SK-N-DZ (cell line): Measurements from ENCODE around the gene LIX1. TPM values are rescaled to one million over a fixed set of nuclear protein-coding genes. Genes with fewer than 3 reads are reported as not detected.
"Not testable (repeated sequence)": the region's sequence is repeated elsewhere in the genome, so short reads cannot be mapped to it uniquely, and the experiment has no call there.

Experiments used
- DNase-seq: peaks from one replicate; pipeline ENCODE4 v3.0.0-alpha.2; 2015; ENCODE audit warnings: low spot score
- polyA plus RNA-seq, 2 experiments: library from polyadenylated mRNA; depleted of rRNA; stranded (reverse); fragments of >200 nt; gene quantifications; 2 replicates each; pipeline ENCODE4 v1.2.3, GENCODE V29; 2014

LIX1 gene
- 3.5 and 3.8 TPM in 2 replicates for polyA plus RNA-seq (2014; cell fraction: cytosol; rRNA removed)
- 1.8 and 2.9 TPM in 2 replicates for polyA plus RNA-seq (2014; cell fraction: nucleus; rRNA removed)

DNA sequence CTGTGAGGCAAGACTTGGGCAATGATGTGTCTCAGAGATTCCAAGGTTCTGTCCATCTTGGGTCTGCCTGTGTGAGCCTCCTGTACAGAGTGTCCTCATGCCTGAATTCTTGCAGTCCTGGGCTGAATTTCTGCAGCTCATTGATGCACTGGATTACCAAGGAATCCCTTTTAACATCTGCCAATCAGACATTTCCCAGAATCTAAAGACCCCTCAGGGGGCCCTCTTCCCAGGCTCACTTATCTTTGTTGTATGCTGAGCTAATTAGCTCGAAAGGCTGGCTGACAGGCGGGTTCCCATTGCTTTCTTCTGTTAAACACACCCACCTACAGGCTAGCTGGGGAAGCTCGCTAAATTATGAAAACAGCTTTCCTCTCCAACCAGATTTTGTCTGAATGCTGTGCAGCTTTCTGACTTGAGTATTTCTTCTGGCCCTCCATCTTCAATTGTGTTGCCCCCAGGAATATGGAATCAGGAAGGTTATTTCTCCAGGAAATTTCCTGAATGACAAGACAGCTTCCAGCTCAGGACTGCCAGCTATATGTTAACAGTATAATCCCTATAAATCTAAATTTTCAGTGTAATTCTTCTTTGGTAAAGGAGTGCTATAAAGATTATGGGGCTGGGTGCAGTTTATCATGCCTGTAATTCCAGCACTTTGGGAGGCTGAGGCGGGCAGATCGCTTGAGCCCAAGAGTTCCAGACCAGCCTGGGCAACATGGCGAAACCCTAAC, at the start of gene LIX1:
LIX1 (minus strand) TSS at position 91 of the 734 bp plus-strand sequence; CDS start at position 56, 35 bp downstream.
- DNase-seq, result peak; percentile 92

DNA sequence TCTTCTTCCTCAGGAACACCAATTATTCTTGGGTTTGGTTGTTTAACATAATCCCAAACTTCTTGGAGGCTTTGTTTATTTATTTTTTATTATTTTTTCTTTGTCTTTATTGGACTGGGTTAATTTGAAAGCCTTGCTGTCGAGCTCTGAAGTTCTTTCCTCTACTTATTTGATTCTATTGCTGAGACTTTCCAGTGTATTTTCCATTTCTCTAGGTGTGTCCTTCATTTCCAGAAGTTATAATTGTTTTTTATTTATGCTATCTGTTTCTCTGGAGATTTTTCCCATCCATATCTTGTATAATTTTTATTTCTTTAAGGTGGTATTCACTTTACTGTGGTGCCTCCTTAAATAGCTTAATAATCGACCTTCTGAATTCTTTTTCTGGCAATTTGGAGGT, 49.5 kb upstream of the LIX1 start:
- no peak for DNase-seq

DNA sequence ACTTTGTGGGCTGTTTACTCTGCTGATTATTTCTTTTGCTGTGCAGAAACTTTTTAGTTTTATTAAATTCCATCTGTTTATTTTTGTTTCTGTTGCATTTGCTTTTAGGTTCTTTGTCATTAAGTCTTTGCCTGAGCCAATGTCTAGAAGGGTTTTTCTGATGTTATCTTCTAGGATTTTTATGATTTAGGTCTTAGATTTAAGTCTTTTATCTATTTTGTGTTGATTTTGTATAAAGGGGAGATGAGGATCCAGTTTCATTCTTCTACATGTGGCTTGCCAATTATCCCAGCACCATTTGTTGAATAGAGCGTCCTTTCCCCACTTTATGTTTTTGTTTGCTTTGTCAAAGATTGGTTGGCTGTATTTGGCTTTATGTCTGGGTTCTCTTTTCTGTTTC, 47.1 kb upstream of the LIX1 start:
- DNase-seq, result not testable (repeated sequence)

DNA sequence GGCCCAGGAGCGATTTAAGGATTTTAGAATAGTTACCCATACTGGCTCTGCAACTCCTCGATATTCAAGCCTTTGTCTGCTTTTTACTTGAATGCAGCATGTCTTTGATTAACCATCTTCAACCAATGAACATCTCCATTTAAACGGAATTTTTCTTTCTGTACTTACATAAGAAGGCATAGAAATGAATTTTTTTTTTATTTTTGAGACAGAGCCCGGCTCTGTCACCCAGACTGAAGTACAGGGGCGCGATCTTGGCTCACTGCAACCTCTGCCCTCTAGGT, 41.5 kb upstream of the LIX1 start:
- no peak for DNase-seq

DNA sequence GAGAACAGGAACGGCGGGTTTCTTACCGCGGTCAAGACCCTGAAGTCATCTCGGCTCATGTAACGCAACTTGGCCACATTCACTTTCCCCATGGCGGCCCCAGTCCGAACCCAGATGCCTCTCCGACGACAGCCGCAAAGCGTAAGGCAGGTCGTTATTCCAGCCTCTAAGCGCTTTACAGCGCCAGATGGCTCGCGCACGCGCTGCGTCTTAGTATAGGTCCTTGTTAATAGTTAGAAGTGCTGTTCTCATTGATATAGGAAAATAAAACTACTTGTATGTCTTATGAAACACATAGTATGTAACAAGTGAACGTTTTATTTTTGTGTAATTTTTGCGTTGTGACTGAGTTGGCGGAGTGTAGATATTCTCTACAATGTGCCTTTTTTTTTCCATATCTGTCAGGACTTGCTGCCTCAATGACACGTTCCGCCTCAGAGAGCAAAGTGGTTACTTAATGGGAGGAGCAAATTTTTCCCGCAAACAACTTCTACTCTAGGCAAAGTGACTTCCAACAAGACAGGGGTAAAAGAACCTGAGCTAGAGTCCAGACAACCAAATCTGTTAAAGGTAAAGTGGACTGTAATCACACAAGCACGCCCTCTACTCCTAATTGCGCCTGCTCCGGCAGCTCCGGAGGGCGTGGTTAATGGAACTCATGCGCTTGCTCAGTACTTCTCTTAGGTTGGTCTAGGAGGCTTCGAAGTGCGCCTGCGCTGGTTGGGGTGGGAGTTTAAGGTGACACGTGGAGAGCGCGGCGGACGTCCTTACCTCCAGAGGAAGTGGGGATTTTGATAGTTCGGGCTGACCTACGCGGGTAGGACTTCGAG, 40.9 kb upstream of the LIX1 start, which contains the start of gene RIOK2:
RIOK2 (minus strand) TSS at position 148 of the 830 bp plus-strand sequence; CDS start at position 92, 56 bp downstream.
- peak; percentile 99 for DNase-seq

DNA sequence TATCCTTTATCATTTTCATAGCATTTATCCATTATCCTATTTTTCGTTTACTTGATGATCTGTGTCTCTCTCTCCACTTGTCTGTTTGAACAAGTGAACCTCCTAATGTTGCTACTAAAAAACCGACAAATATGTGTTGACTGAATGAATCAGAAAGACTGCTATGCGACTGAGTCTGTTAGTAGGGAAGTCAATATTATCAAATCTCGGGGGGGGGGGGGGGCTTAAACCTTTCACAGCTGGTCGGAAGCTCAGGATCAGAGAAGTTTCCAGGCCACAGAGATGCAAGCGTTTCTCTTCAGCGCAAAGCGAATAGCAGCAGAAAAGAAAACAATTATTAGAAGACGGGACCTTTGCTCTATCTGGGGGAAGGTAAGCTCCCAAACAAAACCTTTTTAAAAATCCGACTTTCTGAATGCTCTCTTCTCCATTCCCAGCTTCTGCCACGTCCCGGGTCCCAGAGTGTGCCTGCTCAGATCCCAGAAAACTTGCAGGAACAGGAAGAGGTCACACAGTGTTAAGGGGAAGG, 40.2 kb upstream of the LIX1 start:
- DNase-seq, result no peak

DNA sequence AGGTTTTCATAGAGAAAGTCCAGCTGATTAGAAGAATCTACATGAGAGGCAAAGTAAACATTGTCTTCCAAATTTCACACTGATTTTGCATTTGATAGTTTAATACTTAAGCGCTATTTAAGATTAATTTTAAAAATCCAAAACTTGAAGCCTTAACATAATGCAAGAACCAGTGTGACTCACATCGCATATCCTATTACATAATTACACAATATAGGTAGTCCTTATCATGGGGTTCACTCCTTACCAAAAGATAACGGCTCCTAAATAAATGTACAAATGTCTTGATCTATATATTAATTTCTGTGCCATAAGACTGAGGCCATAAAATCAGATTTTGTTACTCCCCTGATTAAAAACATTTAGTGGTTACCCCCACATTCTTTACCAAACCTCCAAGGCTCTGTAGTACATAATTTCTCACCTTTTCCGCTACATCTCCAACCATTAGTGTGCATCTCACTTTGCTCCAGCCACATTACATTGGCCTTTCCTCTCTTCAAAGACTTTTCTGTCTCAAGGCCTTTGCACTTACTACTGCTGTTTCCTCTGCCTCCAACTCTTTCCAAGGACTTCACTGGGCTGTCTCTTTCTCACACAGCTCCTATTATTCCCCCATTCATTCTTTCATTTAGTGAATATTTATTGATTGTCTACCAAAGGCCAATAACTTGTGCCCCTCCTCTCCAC, 39.6 kb upstream of the LIX1 start:
- DNase-seq, result no peak

DNA sequence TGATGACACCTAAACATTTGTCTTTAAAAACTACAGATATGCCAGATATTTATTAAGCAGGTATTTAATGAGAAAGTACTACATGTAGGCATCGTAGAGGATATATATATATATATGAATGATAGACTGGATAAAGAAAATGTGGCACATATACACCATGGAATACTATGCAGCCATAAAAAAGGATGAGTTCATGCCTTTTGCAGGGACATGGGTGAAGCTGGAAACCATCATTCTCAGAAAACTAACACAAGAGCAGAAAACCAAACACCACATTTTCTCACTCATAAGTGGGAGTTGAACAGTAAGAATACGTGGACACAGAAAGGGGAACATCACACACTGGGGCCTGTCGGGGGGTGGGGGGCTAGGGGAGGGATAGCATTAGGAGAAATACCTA, 37.0 kb upstream of the LIX1 start:
- not testable (repeated sequence) for DNase-seq

DNA sequence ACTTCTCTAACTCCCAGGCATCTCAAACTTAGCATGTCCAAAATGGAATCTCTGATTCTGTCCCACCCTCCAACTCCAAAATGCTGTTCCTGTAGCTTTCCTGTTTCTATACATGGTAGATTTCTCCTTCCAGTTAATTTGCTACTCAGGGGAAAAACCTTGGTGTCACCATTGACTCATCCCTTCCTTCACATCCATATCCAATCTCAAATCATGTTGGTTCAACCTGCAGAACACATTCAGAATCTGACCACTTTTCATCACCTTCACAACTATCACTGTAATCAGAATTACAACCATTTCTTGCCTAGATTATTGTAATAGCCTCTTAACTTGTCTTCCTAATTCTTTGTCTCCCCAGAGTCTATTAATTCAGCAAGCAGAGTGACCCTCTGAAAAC, 29.8 kb upstream of the LIX1 start:
- DNase-seq, result no peak

DNA sequence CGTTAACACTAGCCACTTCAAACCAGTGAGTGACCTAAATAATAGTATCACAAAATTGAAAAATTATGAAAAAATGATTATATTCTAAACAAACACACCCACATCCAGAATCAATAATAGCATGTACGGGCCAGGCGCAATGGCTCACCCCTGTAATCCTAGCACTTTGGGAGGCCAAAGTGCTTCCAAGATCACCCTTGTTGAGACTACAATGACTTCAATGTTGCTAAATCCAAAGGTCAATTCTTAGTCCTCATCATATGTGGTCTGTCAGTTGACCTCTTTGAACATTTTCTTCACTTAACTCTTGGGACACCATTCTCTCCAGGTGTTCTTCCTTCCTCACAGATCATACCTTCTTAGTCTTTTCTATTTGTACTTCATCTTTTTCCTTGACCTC, 29.3 kb upstream of the LIX1 start:
- DNase-seq, result no peak

DNA sequence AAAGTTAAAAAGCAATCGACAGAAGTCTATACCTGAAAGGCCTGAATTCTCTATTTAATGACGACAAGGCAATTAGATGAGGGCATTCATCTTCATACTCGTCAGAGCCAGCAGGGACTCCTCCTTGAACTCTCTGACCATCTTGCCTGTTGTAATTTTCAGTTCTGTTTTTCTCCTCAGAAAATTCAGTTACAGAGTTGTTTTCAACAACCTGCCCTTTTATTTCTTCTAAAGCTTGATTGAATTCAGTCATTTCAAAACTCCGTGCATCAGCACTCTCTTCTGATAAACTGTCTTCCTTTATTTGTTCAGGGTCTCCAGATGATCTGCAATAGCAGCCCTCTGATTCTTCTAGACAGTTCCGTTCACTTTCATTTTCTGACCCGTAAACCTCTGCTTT, 25.0 kb upstream of the LIX1 start:
- no peak for DNase-seq

DNA sequence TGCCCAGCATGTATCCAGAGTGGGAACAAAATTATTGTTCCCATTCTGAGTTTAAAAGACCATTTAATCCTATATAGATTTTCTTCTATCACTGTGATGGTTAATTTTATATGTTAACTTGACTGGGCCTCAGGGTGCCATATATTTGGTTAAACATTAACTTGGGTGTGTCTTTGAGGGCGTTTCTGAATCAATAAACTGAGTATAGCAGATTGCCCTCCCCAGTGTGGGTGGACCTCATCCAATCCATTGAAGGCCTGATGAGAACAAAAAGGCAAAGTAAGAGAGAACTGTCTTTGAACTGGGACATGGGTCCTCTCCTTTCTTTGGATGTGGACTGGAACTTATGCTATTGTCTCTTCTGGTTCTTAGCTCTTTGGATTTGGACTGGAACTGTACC, 23.3 kb upstream of the LIX1 start:
- no peak for DNase-seq

DNA sequence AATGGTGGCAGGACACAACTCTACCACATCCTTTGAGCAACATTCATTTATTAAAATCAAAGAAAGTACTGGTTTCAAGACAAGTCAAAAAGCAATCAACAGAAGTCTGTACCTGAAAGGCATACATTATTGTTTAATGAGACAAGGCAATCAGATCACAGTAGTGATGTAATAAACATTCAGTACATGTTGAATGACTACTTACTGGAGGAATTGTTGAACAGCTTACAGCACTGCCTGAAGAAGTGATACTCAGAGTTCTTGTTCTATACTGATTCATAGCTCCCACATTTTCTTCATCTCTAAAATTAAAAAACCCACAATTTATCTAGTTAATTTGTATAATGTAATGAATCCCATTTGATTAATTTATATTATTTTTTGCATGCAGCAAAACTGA, 22.4 kb upstream of the LIX1 start:
- DNase-seq, result no peak

DNA sequence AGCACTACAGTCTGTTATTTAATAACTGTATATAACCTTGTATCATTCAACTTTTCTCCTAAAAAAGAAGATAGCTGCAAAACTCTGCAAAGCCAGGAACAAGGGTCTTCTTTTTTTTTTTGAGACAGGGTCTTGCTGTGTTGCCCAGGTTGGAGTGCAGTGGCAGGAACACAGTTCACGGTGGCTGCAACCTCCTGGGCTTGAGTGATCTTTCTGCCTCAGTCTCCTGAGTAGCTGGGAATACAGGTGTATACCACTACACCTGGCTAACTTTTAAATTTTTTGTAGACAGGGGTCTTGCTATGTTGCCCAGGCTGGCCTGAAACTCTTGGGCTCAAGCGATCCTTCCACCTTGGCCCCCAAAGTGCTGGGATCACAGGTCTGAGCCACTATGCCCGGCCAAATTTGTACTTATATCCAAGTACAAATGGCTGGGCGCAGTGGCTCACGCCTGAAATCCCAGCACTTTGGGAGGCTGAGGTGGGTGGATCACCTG, 21.4 kb upstream of the LIX1 start:
- no peak for DNase-seq

DNA sequence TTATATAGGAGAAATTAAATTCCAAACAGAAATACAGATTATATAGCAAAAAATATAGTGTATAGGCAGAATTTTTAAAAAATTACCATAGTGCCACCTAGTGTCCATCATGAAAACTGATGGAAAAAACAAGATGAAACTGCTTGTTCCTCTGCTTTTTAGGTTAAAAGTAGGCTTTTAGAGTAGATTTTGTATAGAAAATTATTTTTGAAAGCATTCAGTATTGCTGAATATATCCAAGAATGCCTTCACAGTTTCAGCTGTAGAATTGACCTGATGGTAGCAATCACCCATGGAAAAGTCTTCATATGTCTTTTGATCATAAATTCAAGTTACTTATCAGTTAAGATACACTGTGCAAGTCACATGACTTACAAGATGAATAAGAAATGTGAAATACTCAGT, 21.0 kb upstream of the LIX1 start:
- DNase-seq, result no peak

DNA sequence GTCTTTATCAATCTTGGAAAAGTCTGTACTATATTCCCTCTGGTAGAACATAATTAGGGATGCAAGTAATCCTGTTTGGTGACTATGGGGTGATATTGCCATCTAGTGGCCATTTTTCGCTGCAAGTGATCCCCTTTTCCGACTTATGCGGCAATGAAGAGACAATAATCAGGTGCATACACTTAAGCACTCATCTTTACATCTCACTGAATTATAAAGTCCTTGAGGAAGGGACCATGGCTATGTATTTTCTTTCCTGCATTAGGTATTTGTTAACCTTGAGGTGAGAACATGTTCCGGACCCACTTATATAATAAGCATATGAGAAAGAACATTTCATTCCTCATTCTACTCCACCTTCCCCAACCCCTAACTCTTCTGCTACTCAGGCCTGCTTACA, 19.6 kb upstream of the LIX1 start:
- peak; percentile 82 for DNase-seq

DNA sequence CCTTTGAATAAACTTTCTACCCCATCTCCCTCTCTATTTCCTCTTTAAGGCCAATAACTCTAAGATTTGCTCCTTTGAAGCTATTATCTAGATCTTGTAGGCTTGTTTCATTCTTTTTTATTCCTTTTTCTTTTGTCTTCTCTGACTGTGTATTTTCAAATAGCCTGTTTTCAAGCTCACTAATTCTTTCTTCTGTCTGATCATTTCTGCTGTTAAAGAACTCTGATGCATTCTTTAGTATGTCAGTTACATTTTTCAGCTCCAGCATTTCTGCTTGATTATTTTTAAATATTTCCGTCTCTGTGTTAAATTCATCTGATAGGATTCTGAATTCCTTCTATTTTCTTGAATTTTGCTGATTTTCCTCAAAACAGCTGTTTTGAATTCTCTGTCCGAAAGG, 15.3 kb upstream of the LIX1 start:
- DNase-seq, result no peak

DNA sequence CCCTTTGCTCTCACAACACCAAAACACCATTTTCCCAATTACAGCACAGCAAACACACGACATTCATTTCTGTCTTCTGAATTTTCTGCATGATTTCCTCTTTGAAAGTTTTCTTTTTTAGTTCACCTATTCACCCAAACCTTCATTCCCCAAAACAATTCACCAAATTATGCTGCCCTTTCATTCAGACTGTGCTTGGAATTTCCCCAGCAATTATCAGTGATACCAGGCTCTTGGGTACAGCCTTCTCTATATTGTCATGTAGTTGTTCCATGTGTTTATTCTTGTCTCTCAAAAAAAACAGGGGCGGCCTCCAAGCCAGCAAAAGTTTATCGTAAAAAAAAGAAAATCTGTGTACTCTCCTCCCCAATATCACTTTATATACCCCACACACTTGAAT, 9.0 kb upstream of the LIX1 start:
- DNase-seq, result no peak

DNA sequence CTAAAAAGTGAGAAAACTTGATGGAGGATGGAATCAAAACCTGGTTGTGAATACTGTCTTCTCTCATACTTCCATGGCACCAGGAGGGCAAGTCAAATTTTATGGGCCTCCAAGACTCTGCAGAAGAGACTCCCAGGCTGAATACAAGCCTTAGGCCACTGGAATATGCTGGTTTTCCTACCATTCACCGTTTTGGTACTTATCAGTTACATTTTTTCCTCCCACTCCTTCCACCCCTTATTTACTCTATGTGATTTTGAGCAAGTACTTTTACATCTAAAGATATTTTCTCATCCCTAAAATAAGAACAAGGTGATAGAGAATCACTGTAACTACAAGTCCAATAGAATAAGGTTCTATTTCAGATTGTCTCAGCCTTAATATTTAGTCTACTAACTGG, 8.0 kb upstream of the LIX1 start:
- no peak for DNase-seq

DNA sequence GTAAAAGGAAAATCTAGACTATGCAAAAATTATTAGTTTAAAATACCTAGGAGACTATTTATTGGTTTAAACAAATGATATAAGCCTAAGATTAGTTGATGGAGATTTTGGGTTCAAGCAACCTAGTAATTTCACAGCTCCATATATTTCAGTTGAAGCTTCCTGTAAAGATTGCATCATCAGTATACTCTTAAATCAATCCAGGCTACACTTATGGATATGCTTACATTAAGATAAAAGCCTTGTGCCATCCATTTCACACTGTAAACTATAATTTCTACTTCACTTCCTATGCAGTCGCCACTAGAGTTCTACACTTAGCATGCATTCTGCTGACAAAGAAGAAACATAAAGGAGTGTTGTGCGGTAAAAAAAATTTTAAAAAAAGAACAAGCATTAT, 7.3 kb upstream of the LIX1 start:
- no peak for DNase-seq

DNA sequence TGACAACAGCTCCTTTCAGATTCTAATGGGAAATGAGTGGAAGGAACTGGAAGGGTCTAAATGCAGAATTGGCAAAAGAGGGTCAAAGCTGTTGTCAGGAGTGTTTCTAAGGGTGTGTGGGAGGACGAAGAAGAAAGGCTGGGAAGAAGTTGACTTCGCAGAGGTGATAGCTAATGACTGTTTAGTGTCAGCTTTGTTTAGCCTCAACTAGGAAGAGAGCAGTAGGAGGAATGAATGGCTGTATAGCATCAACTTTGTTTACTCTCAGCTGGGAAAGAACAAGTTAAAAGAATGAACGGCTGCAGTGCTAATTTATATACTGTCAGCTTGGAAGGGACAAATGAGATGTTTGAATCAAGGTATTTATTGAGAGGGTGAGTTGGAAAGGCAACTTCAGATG, 5.9 kb upstream of the LIX1 start:
- no peak for DNase-seq

DNA sequence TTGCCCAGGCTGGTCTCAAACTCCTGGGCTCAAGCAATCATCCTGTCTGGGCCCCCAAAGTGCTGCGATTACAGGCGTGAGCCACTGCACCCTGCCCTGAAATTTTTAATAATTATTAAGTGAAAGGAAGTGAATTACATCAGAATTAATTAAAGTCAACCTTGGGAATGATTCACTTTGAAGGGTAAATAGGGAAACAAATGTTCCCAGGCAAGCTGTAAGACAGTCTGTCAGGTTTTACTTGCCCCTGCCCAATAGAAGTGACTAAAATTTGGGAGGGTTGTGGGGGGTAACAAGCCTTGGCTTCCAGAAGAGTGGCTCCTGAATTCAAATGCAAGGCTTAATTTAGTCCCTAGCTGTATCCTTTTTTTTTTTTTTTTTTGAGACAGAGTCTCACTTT, 1.3 kb upstream of the LIX1 start:
- no peak for DNase-seq
